Lower leg skin (tissue), 4 donors: ENCODE results near the gene TWIST1. TPM values are rescaled to one million over a fixed set of nuclear protein-coding genes. Genes with fewer than 3 reads are reported as not detected.

Source experiments
- DNase-seq, 2 donors: peaks; one replicate each; pipeline ENCODE4 v3.0.0-alpha.2; 2019; ENCODE audit warnings: low spot score in 2 of 2
- H3K4me3 ChIP-seq: fragments of 200-600 bp; sonication (generic); 2 replicates; pipeline ENCODE4 v1.5.1; 2017; ENCODE audit warnings: mild to moderate bottlenecking, low read depth; ENCODE audit not compliant: poor library complexity, severe bottlenecking
- CTCF ChIP-seq, 3 donors: fragments of 450-650 bp; IDR thresholded peaks; one replicate each; pipeline ENCODE4 v1.5.1; 2016; ENCODE audit warnings: antibody characterized with exemption in 3 of 3, mild to moderate bottlenecking in 3 of 3, moderate library complexity in 2 of 3
- POLR2A ChIP-seq, 2 donors: fragments of 450-650 bp; IDR thresholded peaks; one replicate each; pipeline ENCODE4 v1.6.1; 2016 to 2017; ENCODE audit warnings: antibody characterized with exemption in 2 of 2, mild to moderate bottlenecking in 1 of 2, moderate library complexity in 1 of 2
- WGBS, 2 donors: methylation state at CpG; one replicate each; pipeline ENCODE4 v1.1.5; 2018; 5-methylcytosine and 5-hydroxymethylcytosine counted together
- intact Hi-C: fragments of 100-400 bp; cut with DNase I; formaldehyde crosslinking; loops from one replicate; pipeline ENCODE4 v1.15.0; 2023; ENCODE audit warnings: low total_unique reads
- total RNA-seq, 4 donors: library from RNA; depleted of rRNA; stranded (reverse); fragments of >200 nt; gene quantifications; one replicate each; pipeline ENCODE4 v1.1.0, GENCODE V29; 2016

The TWIST1 gene
- 10 to 100 TPM; 10.6 to 26.4 (median 19.7) TPM for total RNA-seq

- WGBS, 2 donors: 1% methylated on average over 26 to 65 of the region's 91 CpGs
- intact Hi-C loops: no loop called here
- TF ChIP-seq POLR2A (IDR thresholded peaks at IDR 0.05) (no peak), CTCF (IDR thresholded peaks at IDR 0.05) (no peak)
- H3K4me3 ChIP-seq: peak within 1 kb of the TSS; percentile 59
- DNase-seq: peak; percentile 82 to 97
These were observed at the start of gene TWIST1 for GRCh38 chr7:19117091-19117869. TWIST1 (minus strand) TSS chr7:19117636; CDS start chr7:19117321, 315 bp downstream.

GRCh38 chr7:19161671-19162070, 44.2 kb upstream of the TWIST1 start:
- 72 to 77% methylated on average over 3 of the region's 3 CpGs for WGBS, 2 donors

GRCh38 chr7:19146699-19147098, 29.3 kb upstream of the TWIST1 start:
- no peak overlapping the region for H3K4me3 ChIP-seq
- TF ChIP-seq POLR2A (IDR thresholded peaks at IDR 0.05) (no peak), CTCF (IDR thresholded peaks at IDR 0.05) (no peak)
- intact Hi-C loops: no loop called here
- no peak for DNase-seq
- 8 to 15% methylated on average over 4 of the region's 4 CpGs for whole genome bisulfite sequencing, 2 donors

More at GRCh38 chr7:19161671-19162070, 44.2 kb upstream of the TWIST1 start:
- no peak for TF ChIP-seq POLR2A (IDR thresholded peaks at IDR 0.05)
- no peak for TF ChIP-seq CTCF (IDR thresholded peaks at IDR 0.05)
- H3K4me3 ChIP-seq: no peak overlapping the region
- intact Hi-C loops: no loop called here
- no peak for DNase-seq

GRCh38 chr7:19145434-19146115, 28.1 kb upstream of the TWIST1 start:
- WGBS, 2 donors: 16 to 17% methylated on average over 19 of the region's 19 CpGs
- TF ChIP-seq POLR2A (IDR thresholded peaks at IDR 0.05): no peak
- no peak for TF ChIP-seq CTCF (IDR thresholded peaks at IDR 0.05)
- intact Hi-C loops: no loop called here
- H3K4me3 ChIP-seq: no peak overlapping the region
- no peak for DNase-seq

GRCh38 chr7:19144661-19145433, 27.4 kb upstream of the TWIST1 start, which contains the start of gene FERD3L:
FERD3L (minus strand) TSS chr7:19145421; CDS start chr7:19145362, 59 bp downstream.
- no peak for DNase-seq

More at GRCh38 chr7:19144661-19145433, 27.4 kb upstream of the TWIST1 start, which contains the start of gene FERD3L:
- intact Hi-C loops: no loop called here
- no peak for TF ChIP-seq CTCF (IDR thresholded peaks at IDR 0.05)
- TF ChIP-seq POLR2A (IDR thresholded peaks at IDR 0.05): no peak
- WGBS, 2 donors: 16 to 20% methylated on average over 43 to 51 of the region's 51 CpGs
- H3K4me3 ChIP-seq: no peak within 1 kb of the TSS
